OCI-M1 (cell line): ENCODE results near the gene FGF23.
"Not testable (repeated sequence)": the region's sequence is repeated elsewhere in the genome, so short reads cannot be mapped to it uniquely, and the experiment has no call there.

Source experiments
- DNase-seq: peaks from one replicate; lab custom pipeline; 2025; lab: John Stamatoyannopoulos, UW

The FGF23 gene

DNA sequence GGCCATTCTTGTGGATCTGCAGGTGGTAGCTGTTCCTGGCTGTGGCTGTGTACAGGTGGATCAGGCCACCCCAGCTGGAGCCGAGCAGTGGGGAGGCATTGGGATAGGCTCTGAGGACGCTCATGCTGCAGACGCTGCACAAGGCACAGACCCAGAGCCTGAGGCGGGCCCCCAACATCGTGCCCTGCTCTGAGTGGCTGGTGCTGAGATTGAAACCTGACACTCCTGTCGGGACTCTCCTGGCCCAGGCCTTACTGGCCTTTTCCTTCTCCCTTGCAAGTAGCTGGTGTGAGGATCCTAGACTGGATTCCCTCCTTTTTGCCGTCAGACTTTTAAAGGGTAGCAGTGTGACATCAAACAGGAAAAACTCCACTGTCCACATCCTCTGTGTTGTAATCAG lies at the start of gene FGF23:
Gene FGF23, minus strand, starts transcription at position 308 of the 400 bp plus-strand sequence. Its CDS starts 130 bp downstream, at position 178.
- no peak for DNase-seq

- no peak for DNase-seq
Observed at GRCh38 chr12:4424422-4424821, 44.9 kb upstream of the FGF23 start.

GRCh38 chr12:4423528-4424195 lies 44.1 kb upstream of the FGF23 start:
- no peak for DNase-seq

DNA sequence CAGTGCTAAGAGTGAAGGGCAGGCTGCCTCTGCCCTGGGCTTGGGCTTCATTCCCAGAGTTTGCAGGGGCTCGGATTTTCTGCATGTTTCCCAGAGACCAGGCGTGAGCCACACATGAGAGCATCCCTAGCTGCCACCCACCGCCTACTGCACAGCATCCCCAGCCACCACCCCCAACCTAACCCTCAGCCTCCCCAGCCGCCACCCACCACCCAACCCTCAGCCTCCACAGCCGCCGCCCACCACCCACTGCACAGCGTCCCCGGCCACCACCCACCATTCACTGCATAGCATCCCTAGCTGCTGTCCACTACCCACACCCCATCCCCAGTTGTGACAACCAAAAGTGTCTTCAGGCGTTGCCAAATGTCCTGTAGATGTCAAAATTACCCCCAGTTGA lies 43.5 kb upstream of the FGF23 start:
- no peak for DNase-seq

DNA sequence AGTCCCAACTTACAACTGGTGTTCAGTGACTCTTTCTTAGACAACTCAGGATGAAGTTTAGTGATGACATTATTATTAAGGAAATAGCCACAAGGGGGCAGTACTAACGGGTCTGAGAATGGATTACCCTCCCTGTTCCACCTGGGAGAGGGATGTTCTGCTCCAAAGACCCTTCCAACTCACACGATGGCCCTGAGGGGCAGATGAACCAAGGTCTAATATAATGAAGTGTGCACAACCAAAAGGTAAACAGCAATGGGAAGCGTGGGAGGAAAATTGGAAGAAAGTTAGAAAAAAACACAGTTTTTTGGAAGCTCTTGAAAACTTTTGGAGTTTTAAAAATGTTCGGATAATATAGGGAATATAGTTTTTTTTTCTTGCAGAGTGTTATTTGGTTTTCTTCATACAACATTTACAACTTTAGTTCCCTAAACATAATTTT lies 42.1 kb upstream of the FGF23 start:
- DNase-seq, result peak; percentile 68

DNA sequence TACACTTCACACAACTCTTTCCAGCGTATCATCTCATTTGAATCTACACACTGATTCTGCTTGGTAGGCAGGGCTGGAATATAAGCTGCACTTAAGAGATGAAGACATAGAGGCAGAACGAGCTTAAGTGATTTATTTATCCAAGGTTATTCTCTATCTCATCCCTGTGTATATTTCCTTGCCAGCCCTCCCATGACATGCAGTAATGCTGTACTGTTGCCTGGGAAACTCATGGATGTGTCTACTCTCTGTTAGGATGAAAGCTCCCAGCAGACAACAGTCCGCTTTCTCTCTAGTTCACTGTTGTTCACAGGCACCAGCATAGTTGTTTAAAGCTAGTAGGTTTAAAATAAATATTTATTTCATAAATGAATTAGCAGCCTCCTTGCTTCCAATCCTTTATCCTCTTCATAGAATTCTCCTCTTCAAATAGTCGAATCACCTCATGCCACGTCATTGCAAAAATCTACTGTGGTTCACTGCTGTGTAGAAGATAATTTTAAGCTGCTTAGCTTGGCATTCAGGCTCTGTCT lies 40.7 kb upstream of the FGF23 start:
- DNase-seq, result no peak

DNA sequence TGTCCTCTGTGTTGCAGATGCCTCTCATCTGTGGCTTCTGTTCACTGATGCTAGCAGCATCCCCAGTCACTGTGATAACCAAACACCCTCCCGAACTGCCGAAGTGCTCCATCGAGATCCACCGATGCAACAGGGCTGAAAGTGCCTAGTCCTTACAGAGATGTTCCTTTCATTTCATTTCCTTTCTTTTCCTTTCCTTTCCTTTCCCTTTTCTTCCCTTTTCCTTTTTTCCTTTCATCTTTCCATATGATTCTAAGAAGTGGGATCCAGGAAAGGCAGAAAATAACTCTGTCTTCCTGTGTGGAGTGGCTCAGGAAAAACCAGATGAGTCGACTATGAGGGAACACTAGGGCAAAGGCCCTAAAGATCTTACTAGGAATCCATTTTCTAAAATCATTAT lies 39.4 kb upstream of the FGF23 start:
- DNase-seq, result no peak

DNA sequence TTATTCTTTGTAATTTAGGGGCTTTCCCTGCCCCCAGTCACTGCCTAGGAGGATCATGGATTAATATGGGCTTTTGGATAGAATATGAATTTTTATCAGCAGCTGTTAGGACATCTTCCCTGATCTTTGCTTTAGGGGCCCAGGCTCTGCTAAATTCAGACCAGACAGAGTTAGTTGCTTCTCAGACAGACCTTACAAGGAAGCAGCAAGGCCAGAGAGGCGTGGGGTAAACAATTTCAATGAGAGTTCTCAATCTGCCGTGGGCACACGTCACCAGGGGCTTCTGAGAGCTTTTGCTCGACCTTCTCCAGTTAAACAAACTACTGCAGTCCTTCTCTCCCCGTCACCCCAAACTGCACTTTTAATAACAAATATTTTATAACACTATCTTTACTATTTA lies 38.4 kb upstream of the FGF23 start:
- DNase-seq, result no peak

DNA sequence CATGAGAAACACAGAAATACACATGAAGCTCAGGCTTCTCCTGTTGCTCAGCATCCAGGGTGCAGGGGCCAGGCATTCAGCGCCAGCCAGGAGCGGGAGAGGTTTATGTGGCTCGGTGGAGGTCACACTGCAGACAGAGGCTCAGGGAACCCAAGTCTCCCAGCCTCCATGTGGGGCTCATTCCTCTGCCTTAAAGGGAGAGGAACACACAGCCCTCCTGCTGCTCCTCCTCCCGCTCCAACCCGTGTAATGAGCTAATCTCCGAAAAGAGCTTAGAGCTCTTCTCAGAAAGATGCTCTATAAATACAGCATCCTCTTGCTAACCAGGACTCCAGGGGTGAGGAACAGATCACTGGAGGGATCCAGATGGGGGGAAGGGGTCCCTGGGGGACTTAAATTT lies 37.9 kb upstream of the FGF23 start:
- DNase-seq, result no peak

GRCh38 chr12:4416276-4416675 lies 36.8 kb upstream of the FGF23 start:
- DNase-seq, result no peak

GRCh38 chr12:4412465-4412864 lies 33.0 kb upstream of the FGF23 start:
- DNase-seq, result no peak

GRCh38 chr12:4412056-4412455 lies 32.5 kb upstream of the FGF23 start:
- no peak for DNase-seq

- DNase-seq, result no peak
Observed at GRCh38 chr12:4407136-4407535, 27.6 kb upstream of the FGF23 start.

- not testable (repeated sequence) for DNase-seq
Observed at GRCh38 chr12:4404877-4405637, 25.5 kb upstream of the FGF23 start.

- no peak for DNase-seq
Observed at GRCh38 chr12:4402996-4403395, 23.5 kb upstream of the FGF23 start.

DNA sequence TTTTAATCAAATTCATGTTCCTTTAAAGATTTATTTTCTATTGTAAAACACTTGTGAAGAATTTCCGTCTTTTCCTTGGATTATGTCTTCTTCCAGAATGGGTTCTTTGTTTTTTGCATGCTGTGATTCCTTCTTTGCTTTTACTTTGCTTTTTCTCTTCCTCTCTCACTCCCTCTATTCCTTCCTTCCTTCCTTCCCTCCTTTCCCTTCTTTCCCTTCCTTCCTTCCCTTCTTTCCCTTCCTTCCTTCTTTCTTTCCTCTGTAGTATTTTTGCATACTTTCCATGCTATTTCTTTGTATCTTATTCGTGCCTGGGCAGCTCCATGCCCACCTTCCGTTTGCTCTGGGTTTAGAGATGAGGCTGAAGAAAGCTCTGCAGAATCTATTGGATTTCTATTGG lies 21.6 kb upstream of the FGF23 start:
- no peak for DNase-seq

DNA sequence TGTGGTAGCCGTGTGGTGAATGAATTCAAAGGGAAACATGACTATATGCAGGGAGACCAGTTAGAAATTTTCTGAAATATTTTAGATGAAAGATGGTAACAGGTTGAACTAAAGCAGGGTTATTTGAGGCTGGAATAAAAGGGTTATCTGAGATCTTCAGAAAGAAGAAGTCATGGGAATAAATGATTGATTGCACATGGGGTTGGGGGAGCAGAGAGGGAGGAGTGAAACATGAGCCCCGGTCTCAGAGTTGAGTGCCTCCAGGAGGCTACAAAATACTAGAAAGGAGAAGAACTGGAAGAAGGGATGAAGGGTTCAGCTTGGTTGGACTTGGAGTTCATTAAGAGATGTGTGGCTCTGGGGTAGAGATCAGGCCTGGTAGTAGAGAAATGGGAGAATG lies 16.3 kb upstream of the FGF23 start:
- no peak for DNase-seq

DNA sequence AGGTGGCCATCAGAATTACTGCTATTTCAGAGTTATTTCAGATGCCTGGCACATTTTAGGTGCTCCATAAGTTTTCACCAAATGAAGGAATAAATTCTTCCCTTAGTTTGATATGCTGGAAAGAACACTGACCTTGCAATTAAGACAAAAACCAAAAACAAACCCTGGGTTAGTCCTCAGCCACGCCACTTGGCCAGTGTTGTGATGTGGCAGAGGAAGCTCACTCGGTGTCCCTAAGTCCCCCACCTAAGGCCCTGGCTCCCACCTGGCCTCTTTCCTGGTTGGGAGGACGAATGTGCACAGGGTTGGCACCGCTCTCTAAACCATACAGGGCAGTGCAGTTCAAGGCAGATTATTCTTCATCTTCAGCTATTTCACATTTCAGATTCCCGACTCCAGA lies 13.7 kb upstream of the FGF23 start:
- no peak for DNase-seq

DNA sequence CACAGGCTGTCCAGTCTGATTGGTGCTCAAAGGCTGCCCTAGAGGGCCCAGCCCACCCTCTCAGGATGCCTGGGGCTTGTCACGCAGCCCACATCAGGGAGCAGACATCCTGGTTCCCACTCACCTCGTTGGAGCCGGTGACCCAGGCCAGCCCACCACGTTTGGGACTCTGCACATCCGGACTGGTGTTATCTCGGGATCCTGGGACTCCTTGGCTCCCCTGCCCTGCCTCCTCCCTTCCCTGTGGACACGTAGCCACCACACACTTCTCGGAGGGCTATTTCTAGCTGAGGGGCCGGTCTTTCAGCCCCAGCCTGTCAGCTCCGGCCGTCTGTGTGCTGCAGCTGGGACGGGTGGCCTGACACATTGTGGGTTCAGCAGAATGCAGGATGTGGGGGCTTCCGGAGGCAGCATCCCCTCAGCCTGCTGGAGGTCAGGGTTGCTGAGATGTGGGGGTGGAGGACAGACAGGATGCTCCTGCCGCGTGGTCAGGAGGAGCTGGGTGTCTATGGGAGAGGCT lies 12.8 kb upstream of the FGF23 start:
- no peak for DNase-seq

DNA sequence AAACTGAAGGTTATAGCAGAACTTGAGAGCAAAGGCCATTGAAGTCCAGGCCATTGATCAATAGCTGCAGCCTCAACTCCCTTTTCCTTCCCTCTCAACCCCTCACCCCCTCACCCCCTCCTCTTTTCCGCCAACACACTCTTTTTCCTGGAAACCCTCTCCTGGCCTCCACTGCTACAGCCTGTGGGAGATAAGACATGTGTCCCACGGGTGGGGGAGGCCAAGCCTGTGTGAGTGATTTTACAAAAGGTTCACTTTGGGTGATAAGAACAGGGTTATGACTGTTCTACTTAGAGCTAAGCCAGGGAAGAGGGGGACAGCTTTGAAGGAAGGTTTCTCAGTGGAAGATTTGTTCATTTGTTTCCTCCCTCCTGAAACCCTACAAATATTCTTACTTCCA lies 9.2 kb upstream of the FGF23 start:
- peak; percentile 86 for DNase-seq

DNA sequence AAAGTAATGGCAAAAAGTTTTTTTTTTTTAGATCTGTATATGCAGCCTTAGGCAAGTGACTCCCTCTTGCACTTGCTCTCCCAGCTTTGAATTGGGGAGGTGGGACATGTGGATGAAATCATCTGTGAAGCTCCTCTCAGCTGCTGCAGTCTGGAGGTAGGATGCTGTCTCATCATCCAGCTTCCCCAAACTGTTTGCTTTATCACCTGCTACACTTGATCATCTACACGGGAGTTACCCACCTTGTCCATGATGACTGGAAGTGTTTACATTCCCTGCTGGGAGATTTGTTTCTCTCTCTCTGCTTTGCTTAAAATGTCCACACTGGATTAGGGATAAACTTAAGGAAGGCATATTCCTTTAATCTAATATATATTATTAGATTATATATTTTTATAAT lies 8.5 kb upstream of the FGF23 start:
- no peak for DNase-seq

DNA sequence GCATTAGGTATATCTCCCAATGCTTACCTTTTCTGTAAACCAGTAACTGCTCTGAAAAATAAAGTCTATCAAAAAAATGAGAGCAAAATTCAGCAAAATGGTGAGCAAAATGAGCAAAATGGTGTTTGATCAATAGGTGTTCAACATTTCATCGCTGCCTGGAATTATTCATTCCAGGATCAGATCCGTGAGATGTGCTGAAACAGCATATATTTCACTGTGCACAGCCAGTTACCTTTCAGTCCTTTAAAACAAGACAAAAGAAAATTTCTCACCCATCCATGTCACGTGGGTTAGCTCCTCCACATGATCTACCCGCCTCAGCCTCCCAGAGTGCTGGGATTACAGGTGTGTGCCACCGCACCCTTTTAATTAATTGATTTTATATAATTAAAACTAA lies 8.1 kb upstream of the FGF23 start:
- no peak for DNase-seq

- DNase-seq, result no peak
Observed at GRCh38 chr12:4386801-4387200, 7.3 kb upstream of the FGF23 start.
